Measurements from ENCODE around the gene PPP1R12C.
A peak's percentile ranks its signal among the peaks of the same experiment; 100 is the strongest.

PPP1R12C gene

DNA sequence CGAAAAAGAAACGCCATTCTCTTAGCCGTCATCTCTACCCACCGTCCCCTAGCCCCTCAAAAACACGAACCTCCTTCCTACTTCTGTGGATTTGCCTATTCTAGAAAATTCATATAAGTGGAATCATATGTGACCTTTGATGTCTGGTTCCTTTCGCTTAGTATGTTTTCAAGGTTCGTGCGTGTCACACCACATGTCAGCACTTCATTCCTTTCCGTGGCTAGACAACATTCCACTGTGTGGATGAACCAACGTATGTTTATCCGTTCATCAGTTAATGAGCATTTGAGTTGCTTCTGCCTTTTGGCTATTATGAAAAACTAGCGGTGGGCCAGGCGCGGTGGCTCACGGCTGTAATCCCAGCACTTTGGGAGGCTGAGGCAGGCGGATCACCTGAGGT is 14.0 kb upstream of the PPP1R12C start:
- no peak overlapping the region for H3K4me3 ChIP-seq (ENCODE audit: low read depth, low read length)
- DNase-seq (ENCODE audit: low read depth): no peak
- TF ChIP-seq CTCF (conservative IDR thresholded peaks at IDR 0.05; ENCODE audit: low read depth, low read length): no peak

DNA sequence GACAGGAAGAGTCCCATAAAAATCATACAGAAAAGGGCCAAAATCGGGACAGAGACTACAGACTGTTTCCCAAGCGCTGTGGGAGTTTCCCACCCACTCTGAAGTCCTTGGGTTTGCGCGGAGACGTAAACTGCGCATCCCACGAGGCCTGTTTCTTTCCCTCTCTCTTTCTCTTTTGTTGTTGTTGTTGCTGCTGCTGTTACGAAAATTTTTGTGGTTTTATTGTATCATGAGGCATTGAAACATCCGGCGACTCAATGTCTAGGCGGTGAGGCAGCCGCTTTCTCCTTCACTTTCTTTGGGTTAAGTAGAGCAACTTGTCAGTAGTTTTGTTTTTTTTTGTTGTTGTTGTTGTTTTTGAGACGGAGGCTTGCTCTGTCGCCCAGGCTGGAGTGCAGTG is 1.6 kb upstream of the PPP1R12C start:
- no peak for TF ChIP-seq CTCF (conservative IDR thresholded peaks at IDR 0.05; ENCODE audit: low read depth, low read length)
- no peak for DNase-seq (ENCODE audit: low read depth)
- no peak overlapping the region for H3K4me3 ChIP-seq (ENCODE audit: low read depth, low read length)

- no peak for TF ChIP-seq CTCF (conservative IDR thresholded peaks at IDR 0.05; ENCODE audit: low read depth, low read length)
- peak overlapping the region; percentile 75 for H3K4me3 ChIP-seq (ENCODE audit: low read depth, low read length)
- peak; percentile 71 for DNase-seq (ENCODE audit: low read depth)
Measured at GRCh38 chr19:55118401-55118991, 1.1 kb upstream of the PPP1R12C start.

- peak; percentile 99 for DNase-seq (ENCODE audit: low read depth)
Measured at GRCh38 chr19:55117663-55118391, 390 bp upstream of the PPP1R12C start.

DNA sequence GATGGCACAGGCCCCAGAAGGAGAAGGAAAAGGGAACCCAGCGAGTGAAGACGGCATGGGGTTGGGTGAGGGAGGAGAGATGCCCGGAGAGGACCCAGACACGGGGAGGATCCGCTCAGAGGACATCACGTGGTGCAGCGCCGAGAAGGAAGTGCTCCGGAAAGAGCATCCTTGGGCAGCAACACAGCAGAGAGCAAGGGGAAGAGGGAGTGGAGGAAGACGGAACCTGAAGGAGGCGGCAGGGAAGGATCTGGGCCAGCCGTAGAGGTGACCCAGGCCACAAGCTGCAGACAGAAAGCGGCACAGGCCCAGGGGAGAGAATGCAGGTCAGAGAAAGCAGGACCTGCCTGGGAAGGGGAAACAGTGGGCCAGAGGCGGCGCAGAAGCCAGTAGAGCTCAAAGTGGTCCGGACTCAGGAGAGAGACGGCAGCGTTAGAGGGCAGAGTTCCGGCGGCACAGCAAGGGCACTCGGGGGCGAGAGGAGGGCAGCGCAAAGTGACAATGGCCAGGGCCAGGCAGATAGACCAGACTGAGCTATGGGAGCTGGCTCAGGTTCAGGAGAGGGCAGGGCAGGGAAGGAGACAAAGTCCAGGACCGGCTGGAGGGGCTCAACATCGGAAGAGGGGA is 1.1 kb downstream of the PPP1R12C start:
- TF ChIP-seq CTCF (conservative IDR thresholded peaks at IDR 0.05; ENCODE audit: low read depth, low read length): no peak
- DNase-seq (ENCODE audit: low read depth): peak; percentile 74
- peak overlapping the region; percentile 90 for H3K4me3 ChIP-seq (ENCODE audit: low read depth, low read length)

More at GRCh38 chr19:55117663-55118391, 390 bp upstream of the PPP1R12C start:
- TF ChIP-seq CTCF (conservative IDR thresholded peaks at IDR 0.05; ENCODE audit: low read depth, low read length): no peak
- H3K4me3 ChIP-seq (ENCODE audit: low read depth, low read length): peak overlapping the region; percentile 90

DNA sequence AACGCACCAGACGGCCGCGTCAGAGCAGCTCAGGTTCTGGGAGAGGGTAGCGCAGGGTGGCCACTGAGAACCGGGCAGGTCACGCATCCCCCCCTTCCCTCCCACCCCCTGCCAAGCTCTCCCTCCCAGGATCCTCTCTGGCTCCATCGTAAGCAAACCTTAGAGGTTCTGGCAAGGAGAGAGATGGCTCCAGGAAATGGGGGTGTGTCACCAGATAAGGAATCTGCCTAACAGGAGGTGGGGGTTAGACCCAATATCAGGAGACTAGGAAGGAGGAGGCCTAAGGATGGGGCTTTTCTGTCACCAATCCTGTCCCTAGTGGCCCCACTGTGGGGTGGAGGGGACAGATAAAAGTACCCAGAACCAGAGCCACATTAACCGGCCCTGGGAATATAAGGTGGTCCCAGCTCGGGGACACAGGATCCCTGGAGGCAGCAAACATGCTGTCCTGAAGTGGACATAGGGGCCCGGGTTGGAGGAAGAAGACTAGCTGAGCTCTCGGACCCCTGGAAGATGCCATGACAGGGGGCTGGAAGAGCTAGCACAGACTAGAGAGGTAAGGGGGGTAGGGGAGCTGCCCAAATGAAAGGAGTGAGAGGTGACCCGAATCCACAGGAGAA is 1.9 kb downstream of the PPP1R12C start:
- TF ChIP-seq CTCF (conservative IDR thresholded peaks at IDR 0.05; ENCODE audit: low read depth, low read length): no peak
- peak overlapping the region; percentile 90 for H3K4me3 ChIP-seq (ENCODE audit: low read depth, low read length)
- DNase-seq (ENCODE audit: low read depth): peak; percentile 54

Measured in choroid plexus epithelial cell (primary cell).